ENCODE results near the gene CSAD.
"Not testable (repeated sequence)": the region's sequence is repeated elsewhere in the genome, so short reads cannot be mapped to it uniquely, and the experiment has no call there.

The CSAD gene

GRCh38 chr12:53170215-53170614 lies 10.5 kb downstream of the CSAD start:
- Histone ChIP-seq H3K27me3 (ENCODE audit: insufficient read depth, low read length) (no peaks in the 10 kb centered on the region), H2BK120ac (ENCODE audit: insufficient read depth, low read length, poor library complexity) (no peak overlapping the region), H2BK5ac (ENCODE audit: low read depth, low read length, poor library complexity) (no peak overlapping the region), H3K4me3 (ENCODE audit: low read depth, low read length) (no peak overlapping the region), H3K23ac (ENCODE audit: low read length) (no peak overlapping the region), H4K12ac (ENCODE audit: low read depth, low read length) (no peak overlapping the region), H4K91ac (ENCODE audit: low read depth, low read length) (no peak overlapping the region), H3K79me1 (ENCODE audit: low read length) (no peaks in the 10 kb centered on the region), H2AK5ac (ENCODE audit: low read length) (no peak overlapping the region), H3K18ac (ENCODE audit: low read length) (no peak overlapping the region), H2BK12ac (ENCODE audit: low read length) (no peak overlapping the region), H3K9ac (ENCODE audit: low read length) (no peak overlapping the region), H3K36me3 (ENCODE audit: control insufficient read depth in 1 of 2, insufficient read depth in 2 of 2, low read length in 2 of 2) (peaks cover 3 to 9% of the 10 kb centered on the region in 2 experiments), H3K4me1 (ENCODE audit: control insufficient read depth in 1 of 2, insufficient read depth in 2 of 2, low read length in 2 of 2) (peaks cover 13 to 16% of the 10 kb centered on the region in 2 experiments), H3K9me3 (ENCODE audit: insufficient read depth, low read depth, low read length) (no peaks in the 10 kb centered on the region), H3K4me2 (ENCODE audit: low read length) (no peak overlapping the region), H3K27ac (ENCODE audit: low read depth, low read length) (no peak overlapping the region), H4K8ac (ENCODE audit: low read depth, low read length) (no peak overlapping the region), H3K79me2 (ENCODE audit: control insufficient read depth, insufficient read depth, low read length, poor library complexity) (no peaks in the 10 kb centered on the region), H3K14ac (ENCODE audit: low read length) (no peak overlapping the region), H2AFZ (ENCODE audit: insufficient read depth, low read length, poor library complexity) (no peak overlapping the region), H3K4ac (ENCODE audit: low read depth, low read length) (no peak overlapping the region)
- WGBS (ENCODE audit: extremely low coverage, insufficient coverage, insufficient read length) = no CpG with 5 or more reads among the region's 8 CpGs
- no peak for DNase-seq

- no peaks in the 10 kb centered on the region for H3K9me3 ChIP-seq (ENCODE audit: insufficient read depth, low read depth, low read length)
- peaks cover 13 to 16% of the 10 kb centered on the region in 2 experiments for H3K4me1 ChIP-seq (ENCODE audit: control insufficient read depth in 1 of 2, insufficient read depth in 2 of 2, low read length in 2 of 2)
- no peak overlapping the region for H3K9ac ChIP-seq (ENCODE audit: low read length)
- H3K27ac ChIP-seq (ENCODE audit: low read depth, low read length) = no peak overlapping the region
- H3K79me2 ChIP-seq (ENCODE audit: control insufficient read depth, insufficient read depth, low read length, poor library complexity) = no peaks in the 10 kb centered on the region
- no peak overlapping the region for H2AK5ac ChIP-seq (ENCODE audit: low read length)
- no peak overlapping the region for H2BK5ac ChIP-seq (ENCODE audit: low read depth, low read length, poor library complexity)
- no peak overlapping the region for H2BK12ac ChIP-seq (ENCODE audit: low read length)
- H3K4me2 ChIP-seq (ENCODE audit: low read length) = no peak overlapping the region
- H3K18ac ChIP-seq (ENCODE audit: low read length) = no peak overlapping the region
- no peak overlapping the region for H3K14ac ChIP-seq (ENCODE audit: low read length)
- H4K12ac ChIP-seq (ENCODE audit: low read depth, low read length) = no peak overlapping the region
- H3K4me3 ChIP-seq (ENCODE audit: low read depth, low read length) = no peak overlapping the region
- no peaks in the 10 kb centered on the region for H3K27me3 ChIP-seq (ENCODE audit: insufficient read depth, low read length)
- no peak overlapping the region for H3K4ac ChIP-seq (ENCODE audit: low read depth, low read length)
- H3K79me1 ChIP-seq (ENCODE audit: low read length) = no peaks in the 10 kb centered on the region
- no CpG with 5 or more reads among the region's 7 CpGs for WGBS (ENCODE audit: extremely low coverage, insufficient coverage, insufficient read length)
- H3K36me3 ChIP-seq (ENCODE audit: control insufficient read depth in 1 of 2, insufficient read depth in 2 of 2, low read length in 2 of 2) = peaks cover 3 to 9% of the 10 kb centered on the region in 2 experiments
- DNase-seq = no peak
- no peak overlapping the region for H4K8ac ChIP-seq (ENCODE audit: low read depth, low read length)
- H2BK120ac ChIP-seq (ENCODE audit: insufficient read depth, low read length, poor library complexity) = no peak overlapping the region
- no peak overlapping the region for H2AFZ ChIP-seq (ENCODE audit: insufficient read depth, low read length, poor library complexity)
- no peak overlapping the region for H3K23ac ChIP-seq (ENCODE audit: low read length)
- H4K91ac ChIP-seq (ENCODE audit: low read depth, low read length) = no peak overlapping the region
Measured at GRCh38 chr12:53169644-53170043, 11.1 kb downstream of the CSAD start.

GRCh38 chr12:53166837-53167236 lies 13.9 kb downstream of the CSAD start:
- Histone ChIP-seq H4K8ac (ENCODE audit: low read depth, low read length) (no peak overlapping the region), H3K14ac (ENCODE audit: low read length) (no peak overlapping the region), H2BK120ac (ENCODE audit: insufficient read depth, low read length, poor library complexity) (no peak overlapping the region), H3K27ac (ENCODE audit: low read depth, low read length) (no peak overlapping the region), H3K79me1 (ENCODE audit: low read length) (no peaks in the 10 kb centered on the region), H3K36me3 (ENCODE audit: control insufficient read depth in 1 of 2, insufficient read depth in 2 of 2, low read length in 2 of 2) (peaks cover 3 to 9% of the 10 kb centered on the region in 2 experiments), H2AFZ (ENCODE audit: insufficient read depth, low read length, poor library complexity) (no peak overlapping the region), H3K9me3 (ENCODE audit: insufficient read depth, low read depth, low read length) (no peaks in the 10 kb centered on the region), H2BK5ac (ENCODE audit: low read depth, low read length, poor library complexity) (no peak overlapping the region), H3K18ac (ENCODE audit: low read length) (no peak overlapping the region), H2AK5ac (ENCODE audit: low read length) (no peak overlapping the region), H2BK12ac (ENCODE audit: low read length) (no peak overlapping the region), H3K4me1 (ENCODE audit: control insufficient read depth in 1 of 2, insufficient read depth in 2 of 2, low read length in 2 of 2) (peaks cover 12 to 13% of the 10 kb centered on the region in 2 experiments), H3K79me2 (ENCODE audit: control insufficient read depth, insufficient read depth, low read length, poor library complexity) (no peaks in the 10 kb centered on the region), H3K27me3 (ENCODE audit: insufficient read depth, low read length) (no peaks in the 10 kb centered on the region), H3K9ac (ENCODE audit: low read length) (no peak overlapping the region), H4K12ac (ENCODE audit: low read depth, low read length) (no peak overlapping the region), H3K4me2 (ENCODE audit: low read length) (no peak overlapping the region), H3K23ac (ENCODE audit: low read length) (no peak overlapping the region), H3K4me3 (ENCODE audit: low read depth, low read length) (no peak overlapping the region), H4K91ac (ENCODE audit: low read depth, low read length) (no peak overlapping the region), H3K4ac (ENCODE audit: low read depth, low read length) (no peak overlapping the region)
- peak; percentile 27 to 73 for DNase-seq

GRCh38 chr12:53163008-53163407 lies 17.7 kb downstream of the CSAD start:
- not testable (repeated sequence) for H3K9me3 ChIP-seq (ENCODE audit: insufficient read depth, low read depth, low read length); H3K79me2 ChIP-seq (ENCODE audit: control insufficient read depth, insufficient read depth, low read length, poor library complexity); H2BK120ac ChIP-seq (ENCODE audit: insufficient read depth, low read length, poor library complexity); H4K8ac ChIP-seq (ENCODE audit: low read depth, low read length); H3K4me3 ChIP-seq (ENCODE audit: low read depth, low read length); H3K4me1 ChIP-seq (ENCODE audit: control insufficient read depth in 1 of 2, insufficient read depth in 2 of 2, low read length in 2 of 2); H3K4ac ChIP-seq (ENCODE audit: low read depth, low read length); H4K91ac ChIP-seq (ENCODE audit: low read depth, low read length); H3K79me1 ChIP-seq (ENCODE audit: low read length); H3K9ac ChIP-seq (ENCODE audit: low read length); H2AFZ ChIP-seq (ENCODE audit: insufficient read depth, low read length, poor library complexity); H3K23ac ChIP-seq (ENCODE audit: low read length); H3K27ac ChIP-seq (ENCODE audit: low read depth, low read length); H3K14ac ChIP-seq (ENCODE audit: low read length); DNase-seq; H3K4me2 ChIP-seq (ENCODE audit: low read length); H2BK12ac ChIP-seq (ENCODE audit: low read length); H2AK5ac ChIP-seq (ENCODE audit: low read length); H3K36me3 ChIP-seq (ENCODE audit: control insufficient read depth in 1 of 2, insufficient read depth in 2 of 2, low read length in 2 of 2); H2BK5ac ChIP-seq (ENCODE audit: low read depth, low read length, poor library complexity); H4K12ac ChIP-seq (ENCODE audit: low read depth, low read length); H3K18ac ChIP-seq (ENCODE audit: low read length); H3K27me3 ChIP-seq (ENCODE audit: insufficient read depth, low read length)
- WGBS (ENCODE audit: extremely low coverage, insufficient coverage, insufficient read length) = no CpG with 5 or more reads among the region's 2 CpGs
